C1 segment of cervical spinal cord (tissue), 14 donors: ENCODE results near the gene RNF10.
"Not testable (repeated sequence)": the region's sequence is repeated elsewhere in the genome, so short reads cannot be mapped to it uniquely, and the experiment has no call there.

Source experiments
- DNase-seq, 14 donors: peaks; one replicate each; lab custom pipeline; 2025; lab: John Stamatoyannopoulos, UW

RNF10 gene

GRCh38 chr12:120611534-120611933 is 77.4 kb downstream of the RNF10 start:
- not testable (repeated sequence) for DNase-seq

GRCh38 chr12:120614848-120615247 is 80.7 kb downstream of the RNF10 start:
- no peak for DNase-seq

GRCh38 chr12:120617193-120617592 is 83.0 kb downstream of the RNF10 start:
- not testable (repeated sequence) for DNase-seq

GRCh38 chr12:120617767-120618166 is 83.6 kb downstream of the RNF10 start:
- not testable (repeated sequence) for DNase-seq

- DNase-seq, result no peak
These were observed 84.9 kb downstream of the RNF10 start for GRCh38 chr12:120618954-120619615.

GRCh38 chr12:120620624-120621023 is 86.5 kb downstream of the RNF10 start:
- no peak for DNase-seq

GRCh38 chr12:120625557-120626419 is 91.6 kb downstream of the RNF10 start:
- no peak for DNase-seq
